SK-N-MC (cell line): Measurements from ENCODE around the gene SUPT6H.

Experiments used
- EZH2 ChIP-seq: fragments of 200-600 bp; sonication (generic); IDR thresholded peaks from one replicate; pipeline ENCODE4 v1.6.1; 2017; ENCODE audit warnings: antibody characterized with exemption
- FOXP2 ChIP-seq: optimal IDR thresholded peaks from 2 replicates; pipeline ENCODE3; 2011; ENCODE audit warnings: mild to moderate bottlenecking, moderate library complexity; ENCODE audit not compliant: insufficient read depth; ENCODE audit errors: extremely low read length, control extremely low read depth
- POLR2AphosphoS5 ChIP-seq: IDR thresholded peaks from 2 replicates; pipeline ENCODE4 v1.6.1; 2012; ENCODE audit warnings: mild to moderate bottlenecking, low read depth, low read length, borderline replicate concordance

GRCh38 chr17:28744104-28744971, 82.3 kb downstream of the SUPT6H start:
- TF ChIP-seq EZH2 (no peak), POLR2AphosphoS5 (peak; percentile 59; the same call in 1 of the 2 replicates), FOXP2 (no peak)
